Stimulated activated CD4-positive, alpha-beta T cell treated with anti-CD3 and anti-CD28 coated beads, TNF-alpha, amount 100 ng/mL, for 4 hours (primary cell): Measurements from ENCODE around the gene S100Z.
"Not testable (repeated sequence)": the region's sequence is repeated elsewhere in the genome, so short reads cannot be mapped to it uniquely, and the experiment has no call there.

Experiments
- DNase-seq, 3 experiments: peaks; one replicate each; pipeline ENCODE4 v3.0.0-alpha.2; 2020; ENCODE audit warnings: low read depth in 3 of 3

The S100Z gene

DNA sequence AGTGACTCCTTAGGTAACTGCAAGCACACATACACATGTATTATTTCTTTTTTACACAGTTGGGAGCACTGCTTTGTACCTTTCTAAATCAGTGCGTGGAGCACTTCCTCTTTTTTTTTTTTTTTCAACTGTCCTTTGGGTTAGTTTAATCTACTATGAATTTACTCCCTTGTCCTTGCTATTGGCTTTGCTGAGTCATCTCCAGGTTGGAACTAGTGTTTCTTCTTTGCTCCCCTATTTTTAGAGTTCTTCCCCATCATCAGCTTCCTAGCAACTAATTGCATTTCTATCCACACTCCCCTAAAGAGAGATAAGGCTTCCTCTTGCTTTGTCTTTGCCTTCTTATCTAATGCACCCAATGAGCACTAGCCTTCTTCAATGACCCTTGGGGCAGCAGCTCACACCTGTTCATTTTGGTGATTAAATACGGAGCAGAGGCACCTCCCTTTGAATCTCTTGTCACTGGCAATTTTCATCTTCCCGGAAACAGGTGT is 24.3 kb downstream of the S100Z start:
- no peak for DNase-seq

DNA sequence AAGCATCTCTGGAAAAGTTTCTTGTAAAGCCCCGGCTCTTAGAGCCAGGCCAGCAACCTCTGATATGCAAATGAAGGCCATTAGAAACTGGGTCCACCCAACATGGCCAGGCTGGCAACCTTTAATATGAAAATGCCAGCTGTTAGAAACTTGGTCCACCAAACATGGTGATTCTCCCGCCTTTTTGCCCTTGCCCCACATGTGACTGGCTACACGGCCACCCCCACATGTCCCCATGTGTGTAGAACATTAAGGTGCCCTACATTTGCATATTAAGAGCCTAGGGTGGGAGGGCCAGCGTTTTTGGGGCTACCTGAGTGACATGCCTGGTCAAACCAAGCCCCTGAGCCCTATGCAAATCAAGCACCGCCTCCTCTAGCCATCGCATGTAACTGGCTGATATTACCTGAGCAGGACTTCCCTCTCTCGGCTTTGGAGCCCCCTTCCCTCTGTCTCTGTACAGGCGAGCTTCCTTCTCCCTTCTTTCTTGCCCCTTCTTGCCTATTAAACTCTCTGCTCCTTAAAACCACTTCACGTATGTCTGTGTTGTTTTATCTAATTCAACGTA is 39.0 kb downstream of the S100Z start:
- DNase-seq = no peak

DNA sequence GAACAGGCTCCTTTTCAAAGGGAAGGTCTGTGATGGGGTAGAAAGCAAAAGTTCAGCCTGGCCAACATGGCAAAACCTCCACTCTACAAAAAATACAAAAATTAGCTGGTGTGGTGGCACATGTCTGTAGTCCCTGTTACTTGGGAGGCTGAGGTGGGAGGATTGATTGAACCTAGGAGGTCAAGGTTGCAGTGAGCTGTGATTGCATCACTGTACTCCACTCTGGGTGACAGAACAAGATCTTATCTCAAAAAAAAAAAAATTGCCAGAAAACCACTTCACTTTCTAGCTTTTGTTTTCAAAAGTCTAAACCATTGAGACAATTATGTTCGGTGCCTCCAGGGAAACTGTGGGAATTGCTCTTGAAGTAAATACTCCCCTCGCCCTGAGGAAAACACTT is 43.5 kb downstream of the S100Z start:
- no peak for DNase-seq

GRCh38 chr5:76896196-76896595 is 46.4 kb downstream of the S100Z start:
- DNase-seq = no peak

DNA sequence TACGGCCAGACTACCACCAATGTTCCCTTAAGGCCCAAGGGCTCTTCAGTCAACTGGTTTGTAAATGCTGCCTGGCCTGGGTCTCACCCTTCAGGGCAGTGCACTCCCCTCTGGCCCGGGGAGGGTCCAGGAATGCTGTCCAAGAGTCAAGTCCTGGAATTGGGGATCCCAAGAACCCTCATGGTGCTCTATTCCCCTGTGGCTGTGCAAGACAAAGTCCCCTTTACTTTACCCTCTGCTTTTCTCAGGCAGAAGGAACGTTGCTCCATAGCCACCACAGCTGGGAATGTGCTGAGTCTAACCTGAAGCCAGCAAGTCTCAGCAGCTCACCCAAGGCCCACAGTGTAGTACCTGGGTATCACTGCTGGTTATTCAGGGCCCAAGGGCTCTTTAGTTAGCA is 51.7 kb downstream of the S100Z start:
- no peak for DNase-seq

DNA sequence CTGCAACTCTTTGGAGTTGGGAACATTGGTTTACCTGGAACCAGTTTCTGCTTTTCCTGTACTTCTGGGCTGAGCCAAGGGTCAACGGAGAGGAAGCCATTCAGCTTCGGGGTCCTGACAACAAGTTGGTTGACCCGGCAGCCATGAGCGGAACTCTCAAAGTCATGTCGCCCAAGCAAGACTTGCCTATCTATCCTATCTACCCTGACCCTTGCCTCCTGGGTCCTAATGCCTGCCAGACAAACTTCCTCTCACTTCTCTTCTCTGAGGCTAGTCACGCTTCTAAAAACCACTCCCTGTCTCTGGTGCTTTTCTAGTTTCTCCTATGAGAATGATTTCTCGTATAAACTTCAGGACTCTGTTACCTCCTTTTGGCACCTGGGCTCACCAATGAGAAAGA is 58.4 kb downstream of the S100Z start:
- no peak for DNase-seq

GRCh38 chr5:76910344-76910933 is 60.6 kb downstream of the S100Z start:
- DNase-seq = not testable (repeated sequence)

GRCh38 chr5:76914671-76915070 is 64.9 kb downstream of the S100Z start:
- not testable (repeated sequence) for DNase-seq

DNA sequence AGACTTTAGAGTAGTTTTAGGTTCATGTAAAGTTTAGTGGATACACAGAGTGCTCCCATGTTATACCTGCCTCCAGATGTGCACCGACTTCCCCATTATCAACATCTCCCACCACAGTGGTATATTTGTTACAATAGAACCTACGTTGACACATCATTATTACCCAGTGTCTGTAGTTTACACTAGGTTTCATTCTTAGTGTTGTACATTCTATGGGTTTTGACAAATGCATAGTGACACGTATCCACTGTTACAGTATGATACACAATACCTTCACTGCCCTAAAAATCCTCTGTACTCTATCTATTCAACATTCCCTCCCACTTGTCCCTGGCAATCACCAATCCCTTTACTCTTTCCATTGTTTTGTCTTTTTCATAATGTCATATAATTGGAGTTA is 68.7 kb downstream of the S100Z start:
- DNase-seq = no peak

DNA sequence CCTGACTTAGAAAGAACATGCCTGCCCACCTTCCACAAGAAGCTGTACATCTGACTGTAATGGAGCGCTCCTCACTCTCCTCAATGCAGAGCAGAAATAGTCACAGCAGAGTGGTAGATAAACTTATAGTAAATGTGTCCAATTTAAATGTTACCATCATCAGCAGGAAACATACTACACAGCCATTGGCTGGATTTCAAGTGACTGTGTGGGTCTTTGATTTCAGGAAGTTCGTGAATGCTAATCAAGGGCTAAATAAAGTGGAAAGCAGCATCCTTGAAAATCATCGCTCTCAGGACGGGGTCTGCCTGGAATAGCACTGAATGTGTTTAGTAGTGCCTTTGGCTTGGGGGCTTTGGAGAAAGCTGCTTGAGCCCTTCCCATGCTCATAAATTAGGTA is 70.7 kb downstream of the S100Z start:
- no peak for DNase-seq

DNA sequence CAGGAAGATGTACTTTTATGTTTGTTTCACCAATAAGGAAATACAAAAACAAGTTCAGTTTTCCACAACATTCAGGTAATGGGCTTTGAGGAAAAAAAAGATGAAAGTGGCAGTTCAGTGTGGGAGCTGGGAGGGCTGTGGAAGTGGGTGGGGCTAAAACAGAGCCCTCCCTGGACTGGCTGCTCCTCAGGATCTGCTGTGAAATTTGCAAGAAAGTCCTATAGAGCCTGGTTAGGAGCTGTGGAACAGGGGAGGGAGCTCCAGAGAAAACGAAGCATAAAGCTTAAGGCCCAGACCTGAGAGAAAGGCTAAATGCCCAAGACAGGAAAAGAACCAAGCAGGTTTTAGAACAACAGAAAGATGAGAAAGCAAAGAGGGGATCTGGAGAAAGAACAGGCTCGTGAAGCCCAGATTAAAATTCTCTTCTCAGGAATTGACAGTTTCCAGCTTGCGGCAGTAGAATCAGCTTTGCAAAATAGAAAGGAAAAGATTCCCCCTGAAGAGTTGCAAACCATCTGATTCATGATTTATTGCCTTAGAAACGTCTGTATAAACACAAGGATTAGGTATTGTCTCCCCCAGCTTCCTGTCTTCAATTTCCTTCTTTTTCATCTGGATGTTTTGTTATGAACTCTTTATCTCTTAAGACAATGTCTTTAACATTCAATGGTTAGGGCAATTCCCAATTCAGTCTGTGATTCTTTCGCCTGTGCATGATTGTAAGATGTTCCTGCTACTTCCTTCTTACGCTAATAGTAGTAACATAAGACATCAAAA is 76.7 kb downstream of the S100Z start:
- no peak for DNase-seq

- no peak for DNase-seq
Observed at GRCh38 chr5:76927961-76928360, 78.1 kb downstream of the S100Z start.

DNA sequence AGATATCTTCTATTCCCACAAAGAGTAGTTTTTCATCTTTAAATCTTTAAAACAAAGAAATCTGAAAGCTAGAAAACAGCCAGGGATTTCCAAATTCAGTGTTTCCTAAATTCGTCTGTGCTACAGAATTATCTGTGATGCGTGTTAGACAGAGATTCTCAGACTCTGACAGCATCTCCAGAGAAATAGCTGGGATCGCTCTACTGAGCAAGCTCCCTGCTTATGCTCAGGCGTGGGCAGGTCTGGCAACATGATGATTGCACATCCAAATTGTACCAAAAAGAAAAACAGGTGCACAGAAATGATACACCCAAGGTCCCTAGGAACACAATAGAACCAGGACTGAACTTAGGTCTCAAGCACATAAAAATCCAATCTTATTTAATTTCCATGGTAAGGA is 80.3 kb downstream of the S100Z start:
- no peak for DNase-seq

DNA sequence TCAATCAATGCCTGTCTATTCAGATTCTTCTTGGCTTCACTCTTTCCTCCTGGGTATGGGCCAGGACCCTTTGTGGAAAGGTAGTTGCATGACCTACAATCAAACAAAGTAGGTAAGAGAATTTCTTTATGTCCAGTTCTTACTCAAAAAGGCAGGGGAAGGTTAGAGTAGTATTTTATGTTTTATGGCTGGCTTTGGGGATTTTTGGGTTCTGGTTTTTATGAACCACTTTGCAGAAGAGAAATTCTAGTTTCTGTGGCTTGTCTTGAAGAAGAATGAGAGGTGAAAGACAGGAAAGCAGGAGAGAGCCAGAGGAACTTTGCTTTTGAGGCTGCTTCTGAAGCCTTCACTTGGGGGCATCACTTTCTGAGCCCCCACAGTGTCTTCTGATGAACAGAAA is 88.4 kb downstream of the S100Z start:
- no peak for DNase-seq

- DNase-seq = no peak
Observed at GRCh38 chr5:76941000-76941399, 91.2 kb downstream of the S100Z start.

DNA sequence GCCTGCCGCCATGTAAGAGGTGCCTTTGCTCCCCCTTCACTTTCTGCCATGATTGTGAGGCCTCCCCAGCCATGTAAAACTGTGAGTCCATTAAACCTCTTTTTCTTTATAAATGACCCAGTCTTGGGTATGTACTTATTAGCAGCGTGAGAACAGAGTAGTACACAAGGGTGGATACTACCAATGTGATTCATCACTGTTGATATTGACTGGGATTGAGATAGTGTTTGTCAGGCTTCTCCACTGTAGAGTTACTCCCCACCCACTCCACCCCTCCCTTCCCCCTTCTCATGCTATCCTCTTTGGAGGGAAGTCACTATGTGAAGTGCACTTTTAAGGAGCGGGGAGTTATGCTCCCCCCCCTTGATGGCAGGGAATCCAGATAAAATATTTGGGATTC is 91.6 kb downstream of the S100Z start:
- no peak for DNase-seq

DNA sequence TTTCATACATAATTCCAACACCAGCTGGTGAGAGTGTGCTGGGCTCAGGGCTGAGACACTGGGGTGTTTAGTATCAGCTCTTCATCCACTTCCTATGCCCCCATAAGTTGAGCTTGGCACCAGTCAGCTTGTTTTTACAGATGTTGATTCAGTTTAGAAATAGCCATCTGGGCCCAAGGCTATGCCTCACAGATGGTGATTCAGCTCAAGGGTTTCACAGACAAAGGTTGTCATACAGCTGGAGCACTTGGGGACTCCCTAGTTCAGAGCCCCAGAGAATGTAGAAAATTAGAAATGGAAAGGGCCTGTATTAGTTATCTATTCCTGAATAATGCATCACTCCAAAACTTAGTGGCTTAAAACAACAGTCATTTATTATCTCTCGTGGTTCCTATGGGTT is 92.8 kb downstream of the S100Z start:
- no peak for DNase-seq

DNA sequence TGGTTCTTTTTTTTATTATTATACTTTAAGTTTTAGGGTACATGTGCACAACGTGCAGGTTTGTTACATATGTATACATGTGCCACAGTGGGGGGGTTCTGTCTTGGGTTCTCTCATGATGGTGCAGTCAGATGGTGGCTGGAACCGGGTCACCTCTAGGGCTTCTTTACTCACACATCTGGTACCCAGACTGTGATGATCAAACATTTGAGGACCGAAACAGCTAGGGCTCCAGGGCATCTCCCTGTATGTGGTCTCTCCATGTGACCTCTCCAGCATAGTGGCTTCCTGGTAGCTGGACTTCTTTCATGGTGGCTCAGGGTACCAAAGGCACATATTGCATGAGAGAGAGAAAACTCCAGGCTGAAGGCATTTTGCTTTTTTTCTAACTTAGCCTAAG is 93.2 kb downstream of the S100Z start:
- DNase-seq = no peak

DNA sequence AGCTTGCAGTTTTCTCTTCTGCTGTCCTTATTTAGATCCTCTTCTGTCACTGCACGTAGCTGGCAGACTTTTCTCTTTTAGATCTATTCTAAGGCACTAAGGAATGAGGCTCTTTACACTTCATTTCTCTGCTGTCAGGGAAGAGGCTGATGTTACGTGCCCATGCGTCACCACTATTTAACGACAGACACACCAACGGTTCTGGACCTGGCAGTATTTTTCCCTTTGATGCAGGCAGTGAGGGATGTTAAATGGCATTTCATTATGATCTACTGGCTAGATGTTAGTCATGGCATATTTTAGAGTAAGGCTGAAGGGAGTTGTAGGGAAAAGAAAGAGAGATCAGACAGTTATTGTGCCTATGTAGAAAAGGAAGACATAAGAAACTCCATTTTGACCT is 94.8 kb downstream of the S100Z start:
- no peak for DNase-seq

DNA sequence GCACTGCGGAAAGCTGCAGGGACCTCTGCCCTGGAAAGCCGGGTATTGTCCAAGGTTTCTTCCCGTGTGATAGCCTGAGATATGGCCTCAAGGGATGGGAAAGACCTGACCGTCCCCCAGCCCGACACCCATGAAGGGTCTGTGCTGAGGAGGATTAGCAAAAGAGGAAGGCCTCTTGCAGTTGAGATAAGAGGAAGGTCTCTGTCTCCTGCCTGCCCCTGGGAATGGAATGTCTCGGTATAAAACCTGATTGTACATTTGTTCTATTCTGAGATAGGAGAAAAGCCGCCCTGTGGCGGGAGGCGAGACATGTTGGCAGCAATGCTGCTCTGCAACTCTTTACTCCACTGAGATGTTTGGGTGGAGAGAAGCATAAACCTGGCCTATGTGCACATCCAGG is 95.4 kb downstream of the S100Z start:
- not testable (repeated sequence) for DNase-seq

- DNase-seq = no peak
Observed at GRCh38 chr5:76946090-76946489, 96.3 kb downstream of the S100Z start.

- no peak for DNase-seq
Observed at GRCh38 chr5:76947082-76947503, 97.3 kb downstream of the S100Z start.
